Stimulated activated naive CD8-positive, alpha-beta T cell treated with anti-CD3 and anti-CD28 coated beads, Interleukin-15, Interleukin-2, amounts not matched to agents 100 ng/mL and 50 ng/mL, for 24 hours (primary cell): Measurements from ENCODE around the gene EIF5A2.

Experiments used
- H3K27ac Mint-ChIP-seq: one replicate; pipeline ENCODE4 v1.8.0; 2021; ENCODE audit warnings: mild to moderate bottlenecking, mixed read lengths
- H3K27me3 Mint-ChIP-seq: one replicate; pipeline ENCODE4 v1.8.0; 2021; ENCODE audit warnings: mixed read lengths
- H3K36me3 Mint-ChIP-seq: one replicate; pipeline ENCODE4 v1.8.0; 2021; ENCODE audit warnings: low read depth, mixed read lengths
- H3K4me1 Mint-ChIP-seq: one replicate; pipeline ENCODE4 v1.8.0; 2021; ENCODE audit warnings: low read depth, mixed read lengths
- H3K4me3 Mint-ChIP-seq: one replicate; pipeline ENCODE4 v1.8.0; 2021; ENCODE audit warnings: mild to moderate bottlenecking, mixed read lengths
- H3K9me3 Mint-ChIP-seq: one replicate; pipeline ENCODE4 v1.8.0; 2021; ENCODE audit warnings: mixed read lengths

The EIF5A2 gene

DNA sequence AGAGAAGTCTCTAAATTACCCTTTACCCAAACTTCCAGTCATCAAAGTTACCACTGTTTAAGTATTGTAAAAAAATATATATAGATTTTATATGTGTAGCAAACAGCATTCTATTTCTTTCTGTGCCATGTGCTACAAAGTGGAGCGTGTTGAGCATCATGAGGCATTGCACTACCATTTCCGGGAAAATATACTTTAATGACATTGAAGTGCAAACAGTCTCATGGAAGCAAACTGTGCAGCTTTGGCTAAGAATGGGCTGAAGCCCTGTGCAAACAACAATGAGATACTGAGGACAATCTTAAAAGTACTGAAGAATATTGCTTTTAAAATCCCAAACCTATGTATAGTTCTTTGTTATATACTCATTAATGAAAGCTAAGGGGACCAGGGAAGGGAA, 31.9 kb downstream of the EIF5A2 start:
- Mint-ChIP-seq H3K36me3 (no peaks in the 10 kb centered on the region), H3K4me1 (no peaks in the 10 kb centered on the region), H3K27ac (no peak overlapping the region), H3K27me3 (no peaks in the 10 kb centered on the region), H3K9me3 (no peaks in the 10 kb centered on the region), H3K4me3 (no peak overlapping the region)

- Mint-ChIP-seq H3K4me1 (peaks cover 27% of the 10 kb centered on the region), H3K9me3 (no peaks in the 10 kb centered on the region), H3K36me3 (peaks cover 52% of the 10 kb centered on the region), H3K27ac (peak within 1 kb of the TSS; percentile 100), H3K27me3 (no peaks in the 10 kb centered on the region), H3K4me3 (peak within 1 kb of the TSS; percentile 100)
These were observed 38.5 kb downstream of the EIF5A2 start, which contains the start of gene RPL22L1 for GRCh38 chr3:170869645-170870593. TSS of gene RPL22L1 (minus strand) at chr3:170870195. CDS start at chr3:170870167, 28 bp downstream.

DNA sequence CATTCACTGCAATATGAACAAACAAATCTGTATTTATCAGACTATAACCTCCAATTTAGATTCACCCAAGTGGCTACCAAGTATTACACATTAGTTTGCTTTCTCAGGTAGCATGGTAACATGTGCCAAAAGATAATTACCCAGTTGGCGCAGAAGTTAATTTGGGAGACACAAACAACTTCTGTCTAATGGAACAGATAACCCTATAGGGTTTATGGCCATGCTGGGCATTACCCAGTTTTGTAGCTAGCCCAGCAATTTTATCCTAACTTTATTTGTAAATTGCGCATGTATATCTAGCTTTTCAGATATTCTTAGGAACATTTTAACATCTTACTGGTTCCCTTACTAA, 39.2 kb downstream of the EIF5A2 start:
- H3K9me3 Mint-ChIP-seq = no peaks in the 10 kb centered on the region
- peak overlapping the region; percentile 100 for H3K4me3 Mint-ChIP-seq
- peaks cover 27% of the 10 kb centered on the region for H3K4me1 Mint-ChIP-seq
- H3K36me3 Mint-ChIP-seq = peaks cover 56% of the 10 kb centered on the region
- no peaks in the 10 kb centered on the region for H3K27me3 Mint-ChIP-seq
- peak overlapping the region; percentile 100 for H3K27ac Mint-ChIP-seq

- peak overlapping the region; percentile 100 for H3K4me3 Mint-ChIP-seq
- peaks cover 56% of the 10 kb centered on the region for H3K36me3 Mint-ChIP-seq
- no peaks in the 10 kb centered on the region for H3K27me3 Mint-ChIP-seq
- peaks cover 27% of the 10 kb centered on the region for H3K4me1 Mint-ChIP-seq
- H3K9me3 Mint-ChIP-seq = no peaks in the 10 kb centered on the region
- H3K27ac Mint-ChIP-seq = peak overlapping the region; percentile 100
These were observed 39.7 kb downstream of the EIF5A2 start for GRCh38 chr3:170868577-170869238.

GRCh38 chr3:170867143-170867937, 41.1 kb downstream of the EIF5A2 start:
- peak overlapping the region; percentile 100 for H3K4me3 Mint-ChIP-seq
- peaks cover 27% of the 10 kb centered on the region for H3K4me1 Mint-ChIP-seq
- H3K36me3 Mint-ChIP-seq = peaks cover 56% of the 10 kb centered on the region
- no peaks in the 10 kb centered on the region for H3K27me3 Mint-ChIP-seq
- peak overlapping the region; percentile 97 for H3K27ac Mint-ChIP-seq
- H3K9me3 Mint-ChIP-seq = no peaks in the 10 kb centered on the region

GRCh38 chr3:170866499-170866898, 41.9 kb downstream of the EIF5A2 start:
- H3K4me3 Mint-ChIP-seq = peak overlapping the region; percentile 100
- no peaks in the 10 kb centered on the region for H3K27me3 Mint-ChIP-seq
- peak overlapping the region; percentile 97 for H3K27ac Mint-ChIP-seq
- peaks cover 27% of the 10 kb centered on the region for H3K4me1 Mint-ChIP-seq
- H3K9me3 Mint-ChIP-seq = no peaks in the 10 kb centered on the region
- peaks cover 56% of the 10 kb centered on the region for H3K36me3 Mint-ChIP-seq

- H3K9me3 Mint-ChIP-seq = no peaks in the 10 kb centered on the region
- no peaks in the 10 kb centered on the region for H3K27me3 Mint-ChIP-seq
- peaks cover 18% of the 10 kb centered on the region for H3K4me1 Mint-ChIP-seq
- peak overlapping the region; percentile 27 for H3K4me3 Mint-ChIP-seq
- H3K27ac Mint-ChIP-seq = peak overlapping the region; percentile 64
- H3K36me3 Mint-ChIP-seq = peaks cover 56% of the 10 kb centered on the region
These were observed 43.0 kb downstream of the EIF5A2 start for GRCh38 chr3:170865209-170866094.

DNA sequence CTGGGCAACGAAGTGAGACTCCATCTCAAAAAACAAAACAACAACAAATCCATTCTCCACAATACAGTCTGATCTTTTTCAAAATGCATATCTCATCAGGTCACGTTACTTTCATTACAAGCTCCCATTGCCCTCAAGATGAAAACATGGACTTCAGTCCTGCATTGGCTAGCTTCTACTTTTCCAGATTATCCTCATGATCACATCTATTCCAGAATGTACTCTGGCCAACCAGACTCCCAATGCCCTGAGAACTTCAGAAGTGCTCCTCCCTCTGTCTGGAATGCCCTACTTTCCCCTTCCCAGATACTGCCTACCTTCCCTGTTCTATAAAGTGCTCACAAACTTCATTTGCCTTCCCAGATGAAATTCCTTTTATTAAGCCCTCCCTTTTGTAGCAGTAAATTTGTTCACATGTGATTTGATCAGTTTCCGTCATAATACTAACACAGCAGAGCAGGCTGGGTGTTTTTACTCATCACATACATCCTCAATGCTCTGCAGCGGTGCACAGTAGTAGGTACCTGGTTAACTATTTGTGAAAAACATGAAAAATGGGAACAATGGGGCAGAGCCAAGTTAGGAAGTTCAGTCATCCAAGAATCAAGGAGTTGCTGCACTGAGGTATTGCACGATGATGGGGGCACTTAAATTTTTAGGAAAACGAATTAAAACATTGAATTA, 43.8 kb downstream of the EIF5A2 start:
- Mint-ChIP-seq H3K27me3 (no peaks in the 10 kb centered on the region), H3K9me3 (no peaks in the 10 kb centered on the region), H3K36me3 (peaks cover 51% of the 10 kb centered on the region), H3K4me1 (peaks cover 12% of the 10 kb centered on the region), H3K4me3 (no peak overlapping the region), H3K27ac (peak overlapping the region; percentile 26)

DNA sequence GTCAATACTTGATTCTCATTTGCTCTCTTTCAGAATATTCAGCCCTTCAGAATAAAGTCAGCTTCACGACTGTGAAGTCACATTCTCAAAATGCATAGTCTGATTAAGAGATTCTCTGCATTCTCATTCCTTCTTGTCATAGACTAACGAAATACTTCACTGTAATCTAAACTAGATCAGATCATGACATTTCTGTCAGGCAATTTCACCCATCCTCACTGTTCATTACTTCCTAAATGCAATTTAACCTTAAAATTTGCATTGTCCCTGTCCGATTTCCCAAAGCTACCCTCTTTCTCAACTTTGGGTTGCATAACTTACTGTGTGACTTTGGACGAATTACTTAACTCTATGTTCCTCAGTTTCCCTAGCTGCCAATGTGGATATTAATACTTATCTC, 44.6 kb downstream of the EIF5A2 start:
- Mint-ChIP-seq H3K9me3 (no peaks in the 10 kb centered on the region), H3K4me1 (peaks cover 12% of the 10 kb centered on the region), H3K27me3 (no peaks in the 10 kb centered on the region), H3K4me3 (no peak overlapping the region), H3K27ac (peak overlapping the region; percentile 38), H3K36me3 (peaks cover 43% of the 10 kb centered on the region)

DNA sequence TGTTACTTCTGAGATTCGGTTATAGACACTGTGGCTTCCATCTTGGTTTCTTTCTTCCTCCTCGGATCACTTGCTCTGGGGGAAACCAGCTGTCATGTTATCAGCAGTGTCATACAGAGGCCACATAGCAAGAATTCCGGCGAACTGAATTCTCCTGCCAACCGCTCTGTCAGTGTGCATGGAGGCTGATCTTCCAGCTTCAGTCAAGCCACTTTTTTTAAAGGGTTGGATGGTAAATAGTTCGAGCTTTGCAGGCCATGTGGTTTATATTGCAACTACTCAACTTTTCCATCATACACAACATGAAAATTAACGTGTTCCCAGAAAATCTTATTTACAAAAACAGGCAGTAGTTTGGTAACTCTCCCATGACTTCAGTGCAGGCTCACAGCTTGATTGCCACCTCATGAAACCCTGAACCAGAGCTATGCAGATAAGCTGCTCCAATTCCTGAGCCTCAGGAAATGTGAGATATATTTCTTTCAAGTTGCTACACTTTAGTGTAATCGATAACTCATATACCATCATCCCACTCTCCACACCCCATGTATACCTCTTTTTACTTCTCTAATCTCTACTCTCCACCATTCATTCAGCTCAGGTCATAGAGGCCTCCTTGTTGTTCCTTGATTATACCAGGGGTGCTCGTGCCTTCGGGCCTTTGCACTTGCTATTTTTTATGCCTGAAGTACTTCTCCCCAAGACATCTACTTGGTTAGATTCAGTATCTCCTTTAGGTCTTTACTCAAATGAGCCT, 45.6 kb downstream of the EIF5A2 start:
- no peaks in the 10 kb centered on the region for H3K9me3 Mint-ChIP-seq
- H3K36me3 Mint-ChIP-seq = peaks cover 33% of the 10 kb centered on the region
- H3K4me3 Mint-ChIP-seq = no peak overlapping the region
- H3K4me1 Mint-ChIP-seq = peaks cover 15% of the 10 kb centered on the region
- H3K27me3 Mint-ChIP-seq = no peaks in the 10 kb centered on the region
- H3K27ac Mint-ChIP-seq = no peak overlapping the region

GRCh38 chr3:170858599-170858998, 49.8 kb downstream of the EIF5A2 start:
- H3K27ac Mint-ChIP-seq = no peak overlapping the region
- H3K4me3 Mint-ChIP-seq = no peak overlapping the region
- peaks cover 14% of the 10 kb centered on the region for H3K4me1 Mint-ChIP-seq
- H3K9me3 Mint-ChIP-seq = no peaks in the 10 kb centered on the region
- H3K36me3 Mint-ChIP-seq = no peaks in the 10 kb centered on the region
- no peaks in the 10 kb centered on the region for H3K27me3 Mint-ChIP-seq

DNA sequence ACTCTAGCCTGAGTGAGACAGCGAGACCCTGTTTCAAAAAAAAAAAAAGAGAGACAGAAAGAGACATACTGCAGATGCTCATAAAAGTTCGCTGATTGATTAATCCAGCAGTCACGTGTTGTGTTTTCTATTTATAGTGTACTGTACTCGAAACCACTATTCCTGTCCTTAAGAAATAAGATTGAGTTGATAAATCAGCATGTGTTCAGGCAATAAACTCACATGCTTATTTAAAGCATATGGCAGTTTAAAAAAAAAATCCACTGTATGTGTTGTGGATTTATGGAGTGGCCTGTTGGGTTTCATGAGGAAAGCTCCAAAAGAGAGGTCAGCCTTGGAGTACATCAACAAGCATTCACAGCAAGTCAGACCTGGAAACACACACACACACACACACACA, 56.1 kb downstream of the EIF5A2 start:
- H3K9me3 Mint-ChIP-seq = no peaks in the 10 kb centered on the region
- no peaks in the 10 kb centered on the region for H3K36me3 Mint-ChIP-seq
- peaks cover 10% of the 10 kb centered on the region for H3K27me3 Mint-ChIP-seq
- no peak overlapping the region for H3K4me3 Mint-ChIP-seq
- H3K27ac Mint-ChIP-seq = no peak overlapping the region
- peaks cover 9% of the 10 kb centered on the region for H3K4me1 Mint-ChIP-seq

- Mint-ChIP-seq H3K27me3 (peaks cover 16% of the 10 kb centered on the region), H3K36me3 (no peaks in the 10 kb centered on the region), H3K27ac (no peak overlapping the region), H3K9me3 (no peaks in the 10 kb centered on the region), H3K4me3 (no peak overlapping the region), H3K4me1 (no peaks in the 10 kb centered on the region)
These were observed 60.0 kb downstream of the EIF5A2 start for GRCh38 chr3:170848292-170848917.
